G401 (cell line): ENCODE results near the gene PCNT. TPM values are rescaled to one million over a fixed set of nuclear protein-coding genes. Genes with fewer than 3 reads are reported as not detected.
"Not testable (repeated sequence)": the region's sequence is repeated elsewhere in the genome, so short reads cannot be mapped to it uniquely, and the experiment has no call there.

ENCODE experiments used
- DNase-seq: peaks from one replicate; pipeline ENCODE4 v3.0.0-alpha.2; 2015; ENCODE audit warnings: low spot score
- in situ Hi-C: cut with HindIII; loops from 2 replicates; pipeline ENCODE4 v1.10.0; 2016; ENCODE audit warnings: low sequenced_read_pairs, mixed read lengths
- total RNA-seq: library from RNA; depleted of rRNA; stranded (reverse); fragments of >200 nt; shearing (Covaris generic); gene quantifications from 2 replicates; pipeline ENCODE4 v1.2.3, GENCODE V29; 2014

The PCNT gene
- total RNA-seq, 1 experiment from 2014 or later: 33.5 TPM

DNA sequence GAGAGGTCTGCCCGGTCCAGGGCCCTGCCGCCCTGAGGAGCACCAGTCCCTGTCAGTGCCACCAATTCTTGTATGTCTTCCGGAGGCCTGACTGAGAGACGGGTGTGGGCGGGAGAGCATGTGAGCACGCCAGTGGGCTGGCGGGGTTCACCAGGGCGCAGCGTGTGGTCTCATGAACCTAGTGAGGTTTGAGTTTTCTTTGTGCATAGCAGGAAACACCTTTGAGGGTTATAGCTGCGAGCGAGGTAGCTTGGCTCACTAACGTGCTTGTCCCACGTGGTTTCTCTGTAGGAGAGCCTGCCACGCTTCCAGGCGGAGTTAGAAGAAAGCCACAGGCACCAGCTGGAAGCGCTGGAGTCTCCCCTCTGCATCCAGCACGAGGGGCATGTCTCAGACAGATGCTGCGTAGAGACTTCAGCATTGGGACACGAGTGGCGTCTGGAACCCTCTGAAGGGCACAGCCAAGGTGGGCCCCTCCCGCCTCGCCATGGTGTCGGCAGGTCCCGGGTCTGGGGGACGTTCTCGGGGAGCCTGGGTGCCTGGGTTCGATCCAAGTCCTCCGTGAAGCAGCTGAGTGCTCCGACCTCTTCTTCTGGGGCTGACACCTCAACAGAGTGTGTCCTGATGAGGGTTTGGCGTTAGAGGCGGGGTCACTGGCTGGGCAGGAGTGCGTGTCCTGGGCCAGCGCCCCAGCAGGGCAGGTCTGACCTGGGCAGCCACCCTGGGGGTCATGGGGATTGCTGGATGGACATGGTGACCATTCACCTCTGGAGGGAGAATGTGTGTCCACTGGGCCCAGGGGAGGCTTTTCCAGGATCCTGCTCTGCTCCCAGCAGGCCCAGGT is 31.4 kb downstream of the PCNT start:
- in situ Hi-C loops: no loop called here
- no peak for DNase-seq

DNA sequence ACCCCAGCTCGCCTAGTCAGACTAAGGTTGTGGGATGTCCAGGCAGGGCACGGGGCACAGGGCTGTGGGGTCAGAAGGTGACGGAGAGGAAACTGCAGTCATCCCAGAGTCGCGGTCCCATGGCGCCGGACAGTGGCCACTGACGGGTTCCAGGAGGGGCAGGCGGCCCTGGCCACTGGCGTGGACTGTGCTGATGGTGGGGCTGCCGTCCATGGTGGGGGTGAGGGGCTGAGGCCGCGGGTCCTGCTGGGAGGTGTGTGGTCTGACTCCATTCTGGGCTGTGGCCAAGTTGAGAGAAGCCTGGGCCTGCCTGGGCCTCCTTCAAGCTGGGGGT is 32.0 kb downstream of the PCNT start:
- no peak for DNase-seq
- in situ Hi-C loops: no loop called here

DNA sequence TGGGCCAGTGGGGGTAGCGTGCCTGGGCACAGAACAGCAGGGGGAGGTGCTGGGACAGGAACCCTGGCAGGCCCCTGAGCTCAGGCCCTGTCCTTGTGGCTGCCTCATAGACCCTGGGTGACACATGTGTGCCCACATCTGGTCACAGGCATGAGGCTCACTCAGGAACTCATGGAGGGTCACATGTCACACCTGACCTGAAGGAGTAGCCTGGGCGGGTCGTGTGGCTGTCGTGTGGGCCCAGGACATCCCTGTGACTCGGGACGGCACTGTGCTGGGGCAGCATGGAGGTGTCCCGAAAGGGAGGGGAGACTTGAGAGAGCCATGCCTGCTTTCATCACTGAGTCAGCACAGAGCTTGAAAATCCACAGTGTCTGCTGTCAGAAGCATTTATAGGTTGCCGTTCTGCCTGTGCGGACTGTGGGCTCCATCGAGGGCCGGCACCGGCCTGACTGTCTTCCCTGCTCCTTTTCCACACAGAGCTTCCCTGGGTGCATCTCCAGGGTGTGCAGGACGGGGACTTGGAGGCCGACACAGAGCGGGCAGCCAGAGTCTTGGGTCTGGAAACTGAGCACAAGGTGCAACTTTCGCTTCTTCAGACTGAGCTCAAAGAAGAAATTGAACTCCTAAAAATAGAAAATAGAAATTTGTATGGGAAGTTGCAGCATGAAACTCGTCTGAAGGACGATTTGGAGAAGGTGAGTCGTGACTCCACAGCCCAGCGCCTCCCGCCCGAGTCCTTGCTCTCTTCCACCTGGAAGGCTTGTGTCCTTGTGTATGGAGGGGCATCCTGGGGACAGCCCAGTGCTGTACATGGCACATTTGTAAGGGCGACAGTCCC is 32.8 kb downstream of the PCNT start:
- in situ Hi-C loops: no loop called here
- DNase-seq: no peak

- in situ Hi-C loops: no loop called here
- no peak for DNase-seq
Measured at GRCh38 chr21:46357335-46357604, 33.3 kb downstream of the PCNT start.

DNA sequence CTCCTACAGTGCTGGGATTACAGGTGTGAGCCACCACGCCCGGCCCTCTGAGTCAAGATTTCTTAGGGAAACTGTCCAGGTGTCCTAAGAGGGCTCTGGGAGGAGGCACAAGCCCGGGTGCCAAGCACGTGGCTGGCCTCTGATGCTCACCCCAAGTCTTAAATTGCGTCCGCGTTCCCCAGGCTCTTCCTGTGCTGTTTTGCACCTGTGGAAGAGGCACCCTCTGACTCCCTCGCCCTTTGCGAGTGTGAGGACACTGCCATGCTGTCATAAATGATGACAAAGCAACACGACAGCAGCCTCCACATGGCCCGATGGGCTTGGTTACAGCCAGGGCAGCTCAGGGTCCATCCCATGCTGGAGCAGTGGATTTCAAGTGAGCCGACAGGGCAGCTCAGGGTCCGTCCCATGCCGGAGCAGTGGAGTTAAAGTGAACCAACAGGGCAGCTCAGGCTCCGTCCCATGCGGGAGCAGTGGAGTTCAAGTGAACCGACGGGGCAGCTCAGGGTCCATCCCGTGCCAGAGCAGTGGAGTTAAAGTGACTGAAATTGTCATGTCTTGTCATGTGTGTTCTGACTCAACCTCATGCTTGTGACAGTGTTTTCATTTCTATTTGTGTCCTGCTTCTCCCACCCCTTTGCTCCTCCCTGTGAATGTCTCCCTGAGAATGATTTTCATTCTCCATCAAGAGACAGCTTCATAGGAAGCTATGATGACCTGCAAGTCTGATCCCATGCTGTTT is 33.9 kb downstream of the PCNT start:
- no peak for DNase-seq
- in situ Hi-C loops: no loop called here

- no peak for DNase-seq
- in situ Hi-C loops: no loop called here
Measured at GRCh38 chr21:46361176-46361575, 37.2 kb downstream of the PCNT start.

- no peak for DNase-seq
- in situ Hi-C loops: no loop called here
Measured at GRCh38 chr21:46361935-46362334, 38.0 kb downstream of the PCNT start.

DNA sequence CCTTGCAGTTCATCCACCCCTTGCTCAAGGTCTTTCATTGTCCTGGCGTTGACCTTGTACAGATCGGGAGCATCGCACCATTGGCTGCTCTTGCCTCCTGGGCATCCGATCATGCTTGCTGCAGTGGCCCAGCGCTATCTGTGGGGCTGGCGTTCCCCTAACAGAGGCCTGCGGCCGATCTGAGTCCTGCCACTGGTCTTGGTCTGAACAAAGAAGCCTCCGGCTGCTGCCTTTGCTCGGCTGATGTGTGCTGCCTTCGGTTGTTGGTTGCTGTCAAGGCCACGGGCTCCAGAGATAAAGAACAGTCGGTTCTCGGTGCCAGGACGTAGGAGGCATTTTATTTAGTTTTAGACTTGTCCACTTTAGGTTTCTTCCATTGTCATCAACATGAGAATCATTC is 39.0 kb downstream of the PCNT start:
- in situ Hi-C loops: no loop called here
- no peak for DNase-seq

- DNase-seq: no peak
- in situ Hi-C loops: no loop called here
Measured at GRCh38 chr21:46363698-46364097, 39.7 kb downstream of the PCNT start.

GRCh38 chr21:46366091-46366490 is 42.1 kb downstream of the PCNT start:
- in situ Hi-C loops: no loop called here
- DNase-seq: no peak

GRCh38 chr21:46366561-46366960 is 42.6 kb downstream of the PCNT start:
- in situ Hi-C loops: no loop called here
- DNase-seq: no peak

GRCh38 chr21:46366966-46367365 is 43.0 kb downstream of the PCNT start:
- no peak for DNase-seq
- in situ Hi-C loops: no loop called here

GRCh38 chr21:46368533-46369285 is 44.8 kb downstream of the PCNT start:
- in situ Hi-C loops: no loop called here
- no peak for DNase-seq

- in situ Hi-C loops: no loop called here
- no peak for DNase-seq
Measured at GRCh38 chr21:46369520-46370235, 45.7 kb downstream of the PCNT start.

- in situ Hi-C loops: no loop called here
- DNase-seq: no peak
Measured at GRCh38 chr21:46371204-46372013, 47.5 kb downstream of the PCNT start.

DNA sequence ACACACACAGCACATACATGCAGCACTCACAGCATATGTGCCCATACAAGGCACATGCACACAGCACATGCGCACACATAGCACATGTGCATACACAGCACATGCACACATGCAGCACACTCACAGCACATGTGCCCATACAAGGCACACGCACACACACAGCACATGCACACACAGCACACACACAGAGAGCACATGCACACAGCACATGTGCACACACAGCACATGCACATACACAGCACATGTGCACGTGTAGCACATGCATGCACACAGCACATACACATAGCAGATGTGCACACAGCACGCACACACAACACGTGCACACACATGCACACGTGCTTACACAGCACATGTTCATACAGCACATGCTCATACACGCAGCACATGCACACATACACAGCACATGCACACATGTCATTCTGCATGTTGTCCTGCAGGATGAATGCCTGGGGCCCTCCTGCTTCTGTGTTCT is 48.1 kb downstream of the PCNT start:
- DNase-seq: no peak
- in situ Hi-C loops: no loop called here

GRCh38 chr21:46372947-46373346 is 49.0 kb downstream of the PCNT start:
- in situ Hi-C loops, DNase-seq: not testable (repeated sequence)
